ENCODE results near the gene TBC1D22A. TPM values are rescaled to one million over a fixed set of nuclear protein-coding genes. Genes with fewer than 3 reads are reported as not detected.

TBC1D22A gene
- polyA plus RNA-seq, 1 of the 3 experiments (the other 2 are of a cell fraction) = 16.5 TPM

DNA sequence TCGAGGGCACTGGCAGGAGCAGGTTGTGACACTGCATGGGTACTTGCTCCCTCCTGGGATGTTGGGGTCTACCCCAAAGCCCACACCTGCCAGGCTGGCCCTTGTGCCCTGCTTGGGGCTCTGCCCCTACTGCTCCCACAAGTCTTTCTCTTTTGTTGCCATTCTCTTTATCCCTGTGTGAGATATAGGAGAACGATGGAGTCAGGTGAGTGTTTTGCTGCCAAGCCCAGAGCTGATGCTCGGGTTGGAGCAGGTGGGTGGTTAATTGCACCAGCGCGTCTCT lies 292.6 kb downstream of the TBC1D22A start:
- CTCF ChIA-PET = no interaction called here
- Histone ChIP-seq H3K4me1 (ENCODE audit: control insufficient read depth in 1 of 2, insufficient read depth in 2 of 2, low read depth in 1 of 2, low read length in 1 of 2) (no peaks in the 10 kb centered on the region; a peak in 1 of 4 replicates), H3K9me2 (no peaks in the 10 kb centered on the region), H3K27ac (ENCODE audit: low read depth in 2 of 2, low read length in 1 of 2) (no peak overlapping the region), H3K79me2 (ENCODE audit: insufficient read depth) (no peaks in the 10 kb centered on the region), H4K20me1 (ENCODE audit: insufficient read depth) (no peaks in the 10 kb centered on the region), H3K4me2 (no peak overlapping the region), H3K4me3 (ENCODE audit: low read depth in 2 of 2, low read length in 1 of 2) (no peak overlapping the region), H3K9ac (no peak overlapping the region), H3K36me3 (replicated peaks in 1 of 2; ENCODE audit: control insufficient read depth in 1 of 2, insufficient read depth in 2 of 2, low read length in 1 of 2) (no peaks in the 10 kb centered on the region), H3F3A (replicated peaks; ENCODE audit: insufficient read depth) (no peaks in the 10 kb centered on the region), H3K9me3 (no peaks in the 10 kb centered on the region), H3K27me3 (ENCODE audit: insufficient read depth) (no peaks in the 10 kb centered on the region), H2AFZ (ENCODE audit: low read depth) (no peak overlapping the region)
- DNase-seq = no peak
- WGBS (ENCODE audit: low lambda C conversion rate) = 89% methylated on average over 5 of the region's 5 CpGs
- TF ChIP-seq GABPA (IDR thresholded peaks at IDR 0.05; ENCODE audit: low read depth) = no peak
- TF ChIP-seq, protein P1, sequence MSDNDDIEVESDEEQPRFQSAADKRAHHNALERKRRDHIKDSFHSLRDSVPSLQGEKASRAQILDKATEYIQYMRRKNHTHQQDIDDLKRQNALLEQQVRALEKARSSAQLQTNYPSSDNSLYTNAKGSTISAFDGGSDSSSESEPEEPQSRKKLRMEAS (IDR thresholded peaks at IDR 0.05; ENCODE audit: low read depth) = no peak
- no peak for TF ChIP-seq RXRA (IDR thresholded peaks at IDR 0.05; ENCODE audit: borderline replicate concordance, low read depth)
- TF ChIP-seq REST (IDR thresholded peaks at IDR 0.05; ENCODE audit: low read depth, low read length) = no peak
- no peak for TF ChIP-seq TAF1 (IDR thresholded peaks at IDR 0.05; ENCODE audit: borderline replicate concordance, low read depth, low read length)
- no peak for TF ChIP-seq POLR2AphosphoS5 (IDR thresholded peaks at IDR 0.05; ENCODE audit: low read depth, low read length)
- no peak for TF ChIP-seq SIN3A (IDR thresholded peaks at IDR 0.05; ENCODE audit: borderline replicate concordance, low read depth, low read length)
- no peak for TF ChIP-seq CTCF (IDR thresholded peaks at IDR 0.05)
- no peak for TF ChIP-seq FOXJ3 (CRISPR knock-in tag; IDR thresholded peaks at IDR 0.05)
- TF ChIP-seq GATA2 (CRISPR knock-in tag; IDR thresholded peaks at IDR 0.05) = no peak
- no peak for TF ChIP-seq CHD2 (IDR thresholded peaks at IDR 0.05; ENCODE audit: low read length, partially characterized antibody)
- TF ChIP-seq, protein P2, sequence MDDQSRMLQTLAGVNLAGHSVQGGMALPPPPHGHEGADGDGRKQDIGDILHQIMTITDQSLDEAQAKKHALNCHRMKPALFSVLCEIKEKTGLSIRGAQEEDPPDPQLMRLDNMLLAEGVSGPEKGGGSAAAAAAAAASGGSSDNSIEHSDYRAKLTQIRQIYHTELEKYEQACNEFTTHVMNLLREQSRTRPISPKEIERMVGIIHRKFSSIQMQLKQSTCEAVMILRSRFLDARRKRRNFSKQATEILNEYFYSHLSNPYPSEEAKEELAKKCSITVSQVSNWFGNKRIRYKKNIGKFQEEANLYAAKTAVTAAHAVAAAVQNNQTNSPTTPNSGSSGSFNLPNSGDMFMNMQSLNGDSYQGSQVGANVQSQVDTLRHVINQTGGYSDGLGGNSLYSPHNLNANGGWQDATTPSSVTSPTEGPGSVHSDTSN (IDR thresholded peaks at IDR 0.05) = no peak
- TF ChIP-seq EZH2phosphoT487 (IDR thresholded peaks at IDR 0.05; ENCODE audit: borderline replicate concordance, low read depth) = no peak
- TF ChIP-seq MEF2A (IDR thresholded peaks at IDR 0.05; ENCODE audit: borderline replicate concordance, low read depth) = no peak
- TF ChIP-seq ZBTB33 (IDR thresholded peaks at IDR 0.05; ENCODE audit: borderline replicate concordance, low read depth) = no peak
- no peak for TF ChIP-seq NRF1 (IDR thresholded peaks at IDR 0.05; ENCODE audit: low read depth, low read length)
- no peak for TF ChIP-seq USF1 (IDR thresholded peaks at IDR 0.05; ENCODE audit: borderline replicate concordance, low read depth)
- no peak for TF ChIP-seq USF2 (IDR thresholded peaks at IDR 0.05; ENCODE audit: borderline replicate concordance, low read depth, low read length)
- no peak for TF ChIP-seq YY1 (IDR thresholded peaks at IDR 0.05; ENCODE audit: low read depth)
- TF ChIP-seq TCF12 (IDR thresholded peaks at IDR 0.05) = no peak
- POLR2A ChIA-PET = no interaction called here
